HepG2 (cell line): ENCODE measurements around the gene SMAD3. TPM values are rescaled to one million over a fixed set of nuclear protein-coding genes. Genes with fewer than 3 reads are reported as not detected.
A peak's percentile ranks its signal among the peaks of the same experiment; 100 is the strongest.

Source experiments
- CTCF ChIP-seq: sonication (generic); formaldehyde crosslinking; IDR thresholded peaks from 2 replicates; pipeline ENCODE4 v1.5.0; 2020; ENCODE audit warnings: mild to moderate bottlenecking, missing genetic modification reagents, moderate library complexity
- HMGXB4 ChIP-seq, 2 experiments: sonication (generic) in 1 of 2; formaldehyde crosslinking in 1 of 2; IDR thresholded peaks; 2 replicates each; pipeline versions ENCODE4 v1.4.0 to v1.6.1; 2018 to 2020; ENCODE audit warnings: missing genetic modification reagents in 2 of 2, borderline replicate concordance in 1 of 2, low read depth in 1 of 2, mild to moderate bottlenecking in 1 of 2, missing biosample characterization in 1 of 2
- PHF21A ChIP-seq: sonication (generic); formaldehyde crosslinking; IDR thresholded peaks from 2 replicates; pipeline ENCODE4 v1.5.0; 2020; ENCODE audit warnings: mild to moderate bottlenecking, missing genetic modification reagents
- ZNF574 ChIP-seq: sonication (generic); formaldehyde crosslinking; IDR thresholded peaks from 2 replicates; pipeline ENCODE4 v1.4.0; 2020; ENCODE audit warnings: missing genetic modification reagents
- polyA plus RNA-seq, 8 experiments: library from polyadenylated mRNA; depleted of rRNA in 3 of 8; stranded (reverse) in 7 of 8; unstranded in 1 of 8; fragments of >200 nt; fragmentation: Illumina TruSeq in 4 of 8; extraction: Trizol in 4 of 8; gene quantifications; 2 replicates each; pipeline versions ENCODE4 v1.2.1 to v1.2.3, GENCODE V29; 2011 to 2016; ENCODE audit warnings: low read depth in 4 of 8, missing spikeins in 1 of 8, mixed read lengths in 1 of 8; ENCODE audit not compliant: insufficient read depth in 1 of 8
- total RNA-seq, 5 experiments: library from RNA; depleted of rRNA; stranded (reverse); fragments of >200 nt; fragmentation: Illumina TruSeq; extraction: Trizol; gene quantifications; 2 replicates each; pipeline ENCODE4 v1.2.3, GENCODE V29; 2016; ENCODE audit warnings: low read depth in 1 of 5

SMAD3 gene
- total and polyA plus RNA-seq, 2 of the 13 experiments (the other 11 are each of a cell fraction or from before 2014, with no cell fraction given): 8.6 to 56.3 TPM

GRCh38 chr15:67059127-67059553, 6.3 kb upstream of the SMAD3 start (continued):
- TF ChIP-seq HMGXB4 (CRISPR knock-in tag; IDR thresholded peaks at IDR 0.05; ENCODE audit: borderline replicate concordance in 1 of 2, low read depth in 1 of 2) (peak in 1 of 2 experiments; percentile 44; a peak in 1 of 4 replicates), CTCF (CRISPR knock-in tag) (no peak), ZNF574 (peak; percentile 39; the same call in 1 of the 2 replicates), PHF21A (peak; percentile 59)
